Breast epithelium (tissue), 3 donors: ENCODE measurements around the gene DAPK1.

Experiments used
- POLR2A ChIP-seq: fragments of 450-650 bp; IDR thresholded peaks from one replicate; pipeline ENCODE4 v1.6.1; 2016; ENCODE audit warnings: antibody characterized with exemption, mild to moderate bottlenecking, moderate library complexity
- TF ChIP-seq, protein P1 (sequence below), 3 donors: fragments of 450-650 bp; IDR thresholded peaks; one replicate each; pipeline ENCODE4 v1.5.1; 2016 to 2017; ENCODE audit warnings: antibody characterized with exemption in 3 of 3, mild to moderate bottlenecking in 3 of 3, moderate library complexity in 3 of 3

DNA sequence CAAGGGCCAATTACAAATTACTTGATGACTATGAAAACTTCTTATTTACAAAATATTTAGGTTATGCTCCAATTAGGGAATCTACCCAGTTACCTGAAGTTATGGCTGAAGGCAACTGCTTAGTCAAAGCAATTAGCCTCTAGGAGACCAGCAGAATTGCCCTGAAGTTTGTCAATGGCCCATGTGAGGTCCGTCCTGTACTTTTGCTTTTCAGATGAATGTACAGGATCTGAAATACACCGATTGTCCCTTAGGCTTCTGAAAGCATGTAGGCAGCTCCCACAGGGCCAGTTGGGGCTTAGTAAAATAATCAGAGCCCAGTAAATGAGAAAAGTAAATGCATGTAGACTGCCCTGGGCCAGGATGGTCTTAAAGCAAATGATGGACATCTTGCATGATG, 93.3 kb downstream of the DAPK1 start:
- TF ChIP-seq POLR2A = no peak
- TF ChIP-seq, protein P1, sequence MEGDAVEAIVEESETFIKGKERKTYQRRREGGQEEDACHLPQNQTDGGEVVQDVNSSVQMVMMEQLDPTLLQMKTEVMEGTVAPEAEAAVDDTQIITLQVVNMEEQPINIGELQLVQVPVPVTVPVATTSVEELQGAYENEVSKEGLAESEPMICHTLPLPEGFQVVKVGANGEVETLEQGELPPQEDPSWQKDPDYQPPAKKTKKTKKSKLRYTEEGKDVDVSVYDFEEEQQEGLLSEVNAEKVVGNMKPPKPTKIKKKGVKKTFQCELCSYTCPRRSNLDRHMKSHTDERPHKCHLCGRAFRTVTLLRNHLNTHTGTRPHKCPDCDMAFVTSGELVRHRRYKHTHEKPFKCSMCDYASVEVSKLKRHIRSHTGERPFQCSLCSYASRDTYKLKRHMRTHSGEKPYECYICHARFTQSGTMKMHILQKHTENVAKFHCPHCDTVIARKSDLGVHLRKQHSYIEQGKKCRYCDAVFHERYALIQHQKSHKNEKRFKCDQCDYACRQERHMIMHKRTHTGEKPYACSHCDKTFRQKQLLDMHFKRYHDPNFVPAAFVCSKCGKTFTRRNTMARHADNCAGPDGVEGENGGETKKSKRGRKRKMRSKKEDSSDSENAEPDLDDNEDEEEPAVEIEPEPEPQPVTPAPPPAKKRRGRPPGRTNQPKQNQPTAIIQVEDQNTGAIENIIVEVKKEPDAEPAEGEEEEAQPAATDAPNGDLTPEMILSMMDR (IDR thresholded peaks at IDR 0.05) = no peak
